Measurements from ENCODE around the gene LRRFIP1.
"Not testable (repeated sequence)": the region's sequence is repeated elsewhere in the genome, so short reads cannot be mapped to it uniquely, and the experiment has no call there.

Gene LRRFIP1

DNA sequence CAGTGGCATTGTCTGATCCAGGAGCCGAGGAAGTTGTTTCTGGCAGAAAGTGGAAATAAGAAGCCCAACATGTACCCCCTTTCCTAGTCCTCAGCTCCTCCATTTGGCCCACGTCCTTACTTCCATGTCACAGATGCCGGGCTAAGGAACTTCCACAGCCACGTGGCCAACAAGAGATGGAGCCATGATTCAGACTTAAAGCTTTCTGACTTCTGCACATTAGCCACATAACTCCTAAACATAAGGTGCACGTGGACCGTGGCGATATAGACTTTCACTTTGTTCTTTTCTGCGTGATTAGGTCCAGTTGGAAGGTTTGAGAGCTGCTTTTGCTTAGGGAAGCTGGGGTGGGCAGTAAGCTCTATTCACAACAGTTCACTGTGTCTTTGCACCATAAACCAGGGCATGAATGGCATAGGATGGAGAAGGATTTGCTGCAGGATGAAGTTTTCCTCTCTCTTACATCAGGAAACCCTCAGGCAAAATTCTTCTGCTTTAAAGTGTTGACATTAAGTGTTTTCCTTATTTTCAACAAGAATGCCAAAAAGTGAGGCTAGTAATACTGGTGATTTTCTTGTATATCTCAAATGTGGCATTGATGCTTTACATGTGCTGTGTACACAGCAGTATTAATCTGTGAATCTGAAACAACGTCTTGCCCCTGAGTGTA, 109.9 kb downstream of the LRRFIP1 start:
- H3K4me3 ChIP-seq (ENCODE audit: low read length) = no peak overlapping the region
- TF ChIP-seq ZNF274 (IDR thresholded peaks at IDR 0.05; ENCODE audit: low read depth, low read length) = no peak

DNA sequence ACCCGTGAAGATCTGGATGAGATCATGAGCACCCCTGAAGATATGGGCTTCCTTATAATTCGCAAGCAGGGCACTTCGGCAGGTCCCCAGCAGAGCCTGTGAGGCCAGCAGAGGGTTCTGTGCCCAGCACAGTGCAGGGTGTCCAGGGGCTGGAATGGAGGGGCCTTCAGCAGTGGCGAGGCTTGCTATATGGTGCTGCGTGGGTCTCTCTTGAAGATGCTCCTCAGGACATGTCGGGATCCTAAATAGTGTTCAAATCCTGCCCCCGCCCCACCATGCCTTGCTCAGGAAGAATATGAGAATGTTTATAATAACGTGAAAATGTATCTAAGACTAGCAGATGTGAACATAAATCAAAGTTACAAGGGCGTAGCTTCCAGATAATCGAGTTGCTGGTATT, 110.9 kb downstream of the LRRFIP1 start:
- no peak overlapping the region for H3K4me3 ChIP-seq (ENCODE audit: low read length)
- TF ChIP-seq ZNF274 (IDR thresholded peaks at IDR 0.05; ENCODE audit: low read depth, low read length) = no peak

DNA sequence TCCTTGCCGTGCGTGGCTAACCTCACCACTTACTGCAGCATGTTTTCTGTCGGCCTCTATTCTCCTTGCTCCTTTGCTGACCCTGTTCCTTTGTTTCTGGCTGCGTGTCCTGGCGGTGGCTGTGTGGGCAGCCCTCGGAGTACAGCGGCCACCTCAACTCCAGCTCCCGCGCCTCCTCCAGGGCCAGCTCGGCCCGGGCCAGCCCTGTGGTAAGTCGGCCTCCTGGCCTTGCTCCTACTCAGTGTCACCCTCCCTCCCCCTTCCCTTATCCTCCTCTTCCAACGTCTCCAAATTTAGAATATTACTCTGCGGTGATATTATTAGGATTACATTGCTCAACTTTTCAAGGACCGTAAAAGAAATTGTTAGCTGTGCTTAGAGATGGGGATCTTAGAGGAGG, 111.7 kb downstream of the LRRFIP1 start:
- no peak for TF ChIP-seq ZNF274 (IDR thresholded peaks at IDR 0.05; ENCODE audit: low read depth, low read length)
- no peak overlapping the region for H3K4me3 ChIP-seq (ENCODE audit: low read length)

DNA sequence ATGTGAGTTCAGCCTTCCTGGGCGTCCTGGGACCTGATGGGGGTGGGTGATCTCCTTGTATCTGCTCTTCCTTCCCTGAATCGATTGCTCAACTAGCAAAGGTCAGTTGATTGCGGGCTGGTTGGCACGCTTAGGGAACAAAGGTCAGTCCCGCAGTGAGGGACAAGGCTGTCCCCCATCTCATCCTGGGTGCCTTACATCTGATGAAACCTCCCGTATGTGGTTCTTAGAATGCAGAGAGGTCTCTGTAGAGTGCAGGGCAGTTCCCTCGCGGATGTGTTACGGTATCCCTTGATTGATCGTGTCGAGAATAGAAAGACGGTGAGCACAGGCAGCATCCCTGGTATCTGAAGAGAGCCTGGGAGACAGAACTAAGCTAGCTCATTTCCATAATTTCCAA, 114.8 kb downstream of the LRRFIP1 start:
- H3K4me3 ChIP-seq (ENCODE audit: low read length) = no peak overlapping the region
- no peak for TF ChIP-seq ZNF274 (IDR thresholded peaks at IDR 0.05; ENCODE audit: low read depth, low read length)

DNA sequence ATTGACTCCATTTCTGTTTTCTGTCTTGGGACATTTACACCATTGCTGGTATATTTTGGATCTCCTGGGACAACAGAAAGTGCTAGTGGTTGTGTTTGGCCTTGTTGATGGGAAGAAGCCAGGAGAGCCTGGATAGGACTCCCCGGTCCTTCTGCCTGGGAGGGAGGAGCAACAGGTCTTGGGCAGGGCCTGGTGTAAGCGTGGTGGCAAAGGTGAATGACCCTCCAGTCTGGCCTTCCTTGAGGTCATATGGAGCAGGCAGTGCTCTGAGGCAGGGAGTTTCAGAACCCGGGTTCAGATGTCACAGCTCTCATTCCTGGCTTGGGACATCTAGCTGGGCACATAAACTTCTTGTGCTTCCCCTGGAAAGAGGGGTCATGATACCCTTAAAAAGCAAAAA, 115.2 kb downstream of the LRRFIP1 start:
- TF ChIP-seq ZNF274 (IDR thresholded peaks at IDR 0.05; ENCODE audit: low read depth, low read length) = no peak
- H3K4me3 ChIP-seq (ENCODE audit: low read length) = no peak overlapping the region

DNA sequence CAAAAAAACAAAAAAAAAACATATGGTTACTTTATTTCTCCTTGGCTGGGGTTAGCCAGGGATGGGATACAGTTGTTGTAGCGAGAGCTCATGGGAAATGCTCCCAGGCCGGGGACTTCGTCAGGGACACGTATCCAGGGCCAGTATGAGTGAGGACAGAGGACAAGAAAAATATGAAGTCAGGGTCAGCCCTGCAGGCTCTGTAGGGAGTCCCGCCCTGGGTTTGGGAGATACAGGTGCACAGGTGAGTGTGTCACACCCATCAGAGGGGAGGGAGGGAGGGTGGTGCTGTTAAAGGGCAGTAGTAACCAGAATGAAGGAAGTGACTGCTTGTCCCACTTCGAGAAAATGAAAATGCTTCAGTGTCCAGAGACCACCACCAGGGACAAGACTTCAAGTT, 115.6 kb downstream of the LRRFIP1 start:
- TF ChIP-seq ZNF274 (IDR thresholded peaks at IDR 0.05; ENCODE audit: low read depth, low read length) = no peak
- H3K4me3 ChIP-seq (ENCODE audit: low read length) = no peak overlapping the region

DNA sequence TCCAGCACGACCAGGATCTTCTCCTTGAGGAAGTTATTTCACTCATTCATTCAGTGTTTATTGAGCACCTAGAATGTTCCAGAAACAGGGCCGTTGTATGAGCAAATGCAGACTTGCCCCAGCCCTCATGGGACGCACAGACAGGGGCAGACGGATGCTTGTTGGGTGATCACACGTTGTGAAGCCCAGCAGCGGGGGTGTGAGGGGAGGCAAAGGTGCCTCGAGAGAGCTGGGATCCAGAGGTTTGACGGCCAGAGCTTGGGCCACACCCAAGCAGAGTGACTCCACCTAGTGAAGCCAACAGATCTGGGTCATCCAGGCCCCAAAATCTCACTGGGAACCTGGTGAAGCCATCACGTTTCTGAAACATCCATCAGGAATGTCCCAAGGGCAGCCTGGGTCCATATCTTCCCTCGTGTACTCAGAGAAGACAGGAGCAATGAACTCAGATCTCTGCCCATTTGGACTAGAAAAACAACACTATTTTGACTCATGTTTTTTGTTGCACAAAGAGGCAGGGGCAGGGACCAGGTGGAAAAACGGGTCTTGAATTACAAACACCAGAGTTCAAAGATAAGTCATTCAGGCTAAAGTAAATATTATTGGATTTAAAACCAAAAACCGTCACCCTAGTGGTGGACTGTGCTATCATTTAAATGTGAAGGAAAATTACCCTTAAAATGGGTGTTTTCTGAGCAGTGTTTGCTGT, 116.3 kb downstream of the LRRFIP1 start:
- no peak overlapping the region for H3K4me3 ChIP-seq (ENCODE audit: low read length)
- no peak for TF ChIP-seq ZNF274 (IDR thresholded peaks at IDR 0.05; ENCODE audit: low read depth, low read length)

DNA sequence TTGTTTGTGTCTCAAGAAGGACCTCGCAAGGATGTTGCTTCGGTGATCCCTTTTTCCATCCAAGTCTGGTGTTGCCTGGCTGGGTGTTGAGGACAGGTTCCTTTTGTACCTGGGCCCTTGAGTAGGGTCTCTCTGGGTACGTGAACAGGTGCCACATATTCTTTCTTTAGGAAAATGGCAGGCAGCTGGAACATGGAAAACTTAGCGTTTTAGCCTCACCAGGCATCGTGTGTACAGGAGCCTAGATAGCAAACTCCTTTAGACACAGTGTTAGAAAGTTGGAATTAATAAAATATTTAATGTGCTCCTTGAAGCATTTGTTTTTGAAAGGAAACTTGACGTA, 116.9 kb downstream of the LRRFIP1 start:
- no peak for TF ChIP-seq ZNF274 (IDR thresholded peaks at IDR 0.05; ENCODE audit: low read depth, low read length)
- H3K4me3 ChIP-seq (ENCODE audit: low read length) = no peak overlapping the region

DNA sequence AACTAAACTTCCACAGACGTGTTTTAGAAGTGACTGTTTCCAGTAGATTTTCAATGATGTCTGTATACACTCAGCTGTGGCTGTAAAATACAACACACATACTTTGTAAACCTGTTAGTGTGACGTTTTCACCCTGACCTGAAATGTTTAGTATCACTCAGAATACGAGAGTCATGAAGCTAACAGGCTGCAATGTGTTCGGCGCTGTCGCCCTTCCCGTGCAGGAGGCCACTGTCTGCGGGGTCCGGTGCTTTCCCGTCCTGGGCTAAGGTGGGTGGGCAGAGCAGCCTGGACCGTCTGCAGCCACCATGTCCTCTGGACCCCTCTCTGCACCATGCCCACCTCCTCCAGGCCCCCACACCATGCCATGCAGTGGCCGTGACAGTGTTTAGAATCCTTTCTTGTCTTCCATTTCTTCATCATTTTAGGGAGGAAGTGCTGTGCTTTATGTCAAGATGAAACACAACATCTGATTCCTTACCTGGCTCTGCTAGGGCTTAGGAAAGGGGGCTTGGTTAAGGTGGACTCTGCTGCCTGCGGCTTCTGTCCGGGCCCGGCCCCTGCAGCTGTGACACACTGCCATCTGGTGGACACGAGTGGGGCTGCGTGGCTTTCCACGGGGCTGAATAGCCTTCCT, 117.3 kb downstream of the LRRFIP1 start:
- no peak for TF ChIP-seq ZNF274 (IDR thresholded peaks at IDR 0.05; ENCODE audit: low read depth, low read length)
- no peak overlapping the region for H3K4me3 ChIP-seq (ENCODE audit: low read length)

DNA sequence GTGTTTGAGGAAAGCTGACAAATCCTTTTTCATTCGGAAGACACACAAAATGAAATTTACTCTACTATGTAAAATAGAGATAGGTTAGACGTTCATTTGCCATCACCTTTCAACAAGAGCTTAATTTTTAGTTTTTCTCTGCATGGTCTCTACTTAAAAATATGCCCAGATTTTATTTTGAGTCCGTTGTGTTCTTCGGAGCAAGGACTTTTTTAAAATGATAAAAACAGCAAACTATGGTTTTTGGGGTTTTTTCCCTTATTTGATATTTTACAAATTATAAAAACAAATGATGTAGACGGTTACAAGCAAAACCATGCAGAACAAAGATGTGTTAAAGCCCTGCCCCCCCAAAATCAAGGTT, 117.8 kb downstream of the LRRFIP1 start:
- no peak for TF ChIP-seq ZNF274 (IDR thresholded peaks at IDR 0.05; ENCODE audit: low read depth, low read length)
- no peak overlapping the region for H3K4me3 ChIP-seq (ENCODE audit: low read length)

DNA sequence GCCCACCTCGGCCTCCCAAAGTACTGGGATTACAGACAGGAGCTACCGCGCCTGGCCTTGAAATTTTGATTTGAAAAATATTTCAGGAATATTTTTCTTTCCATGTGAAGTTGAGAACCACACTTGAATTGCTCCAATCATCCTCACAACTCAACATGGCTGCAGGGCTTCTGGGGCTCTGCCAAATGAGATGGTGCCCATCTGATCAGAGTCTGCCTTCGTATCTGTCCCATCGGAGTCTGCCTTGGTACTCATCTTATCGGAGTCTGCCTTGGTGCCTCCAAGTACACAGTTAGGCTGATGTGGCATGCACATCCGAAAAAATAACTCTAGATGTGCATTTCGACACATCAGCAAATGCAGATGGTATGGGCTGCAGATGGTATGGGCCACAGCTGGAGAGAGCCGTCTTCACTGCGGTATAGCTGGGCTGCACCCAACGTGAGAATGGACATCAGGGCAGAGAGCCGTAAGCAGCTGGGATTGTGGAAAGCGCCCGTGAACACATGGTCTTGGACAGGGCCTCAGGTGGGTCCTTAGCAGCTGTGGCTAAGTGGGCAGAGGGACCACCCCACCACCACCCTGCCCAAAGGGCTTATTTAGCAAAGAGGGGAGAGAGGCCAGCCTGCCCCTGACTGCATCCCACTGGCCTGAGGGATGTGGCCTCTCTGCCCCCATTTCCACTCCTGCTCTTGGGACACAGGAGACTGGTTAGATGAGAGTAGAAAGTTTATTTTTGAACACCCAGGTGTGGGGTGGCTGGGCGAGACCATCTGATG, 119.1 kb downstream of the LRRFIP1 start:
- no peak overlapping the region for H3K4me3 ChIP-seq (ENCODE audit: low read length)
- no peak for TF ChIP-seq ZNF274 (IDR thresholded peaks at IDR 0.05; ENCODE audit: low read depth, low read length)

DNA sequence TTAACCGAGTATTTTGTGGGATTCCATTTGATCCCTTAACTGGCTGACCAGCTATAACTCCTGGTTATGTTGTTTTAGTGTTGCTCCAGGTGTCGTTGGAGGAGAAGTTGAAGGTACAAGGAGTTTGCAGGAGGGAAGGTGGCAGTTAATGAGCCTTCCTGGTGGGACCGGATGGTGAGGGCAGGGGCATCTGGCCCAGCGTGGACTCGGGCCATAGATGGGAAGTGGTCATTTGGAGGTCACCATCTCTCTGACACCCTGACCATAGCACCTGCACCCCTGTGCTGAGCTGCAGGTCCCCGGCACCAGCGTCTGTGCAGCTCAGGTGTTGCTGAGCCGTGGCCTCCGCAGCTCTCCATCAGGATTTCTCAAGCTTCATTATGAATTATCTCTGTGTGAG, 119.8 kb downstream of the LRRFIP1 start:
- no peak for TF ChIP-seq ZNF274 (IDR thresholded peaks at IDR 0.05; ENCODE audit: low read depth, low read length)
- H3K4me3 ChIP-seq (ENCODE audit: low read length) = no peak overlapping the region

DNA sequence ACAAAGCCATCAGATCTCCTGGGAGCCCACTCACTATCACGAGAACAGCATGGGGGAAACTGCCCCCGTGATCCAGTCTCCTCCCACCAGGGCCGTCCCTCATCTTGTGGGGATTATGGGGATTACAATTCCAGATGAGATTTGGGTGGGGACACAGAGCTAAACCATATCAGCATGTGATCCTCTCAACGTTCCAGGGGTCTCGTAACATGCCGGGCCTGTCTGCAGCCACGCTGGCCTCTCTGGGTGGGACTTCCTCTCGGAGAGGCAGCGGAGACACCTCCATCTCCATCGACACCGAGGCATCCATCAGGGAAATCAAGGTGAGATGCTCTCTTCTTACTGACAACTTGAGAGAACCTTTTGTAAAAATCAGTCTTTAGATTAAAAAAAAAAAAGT, 121.6 kb downstream of the LRRFIP1 start:
- no peak for TF ChIP-seq ZNF274 (IDR thresholded peaks at IDR 0.05; ENCODE audit: low read depth, low read length)
- no peak overlapping the region for H3K4me3 ChIP-seq (ENCODE audit: low read length)

DNA sequence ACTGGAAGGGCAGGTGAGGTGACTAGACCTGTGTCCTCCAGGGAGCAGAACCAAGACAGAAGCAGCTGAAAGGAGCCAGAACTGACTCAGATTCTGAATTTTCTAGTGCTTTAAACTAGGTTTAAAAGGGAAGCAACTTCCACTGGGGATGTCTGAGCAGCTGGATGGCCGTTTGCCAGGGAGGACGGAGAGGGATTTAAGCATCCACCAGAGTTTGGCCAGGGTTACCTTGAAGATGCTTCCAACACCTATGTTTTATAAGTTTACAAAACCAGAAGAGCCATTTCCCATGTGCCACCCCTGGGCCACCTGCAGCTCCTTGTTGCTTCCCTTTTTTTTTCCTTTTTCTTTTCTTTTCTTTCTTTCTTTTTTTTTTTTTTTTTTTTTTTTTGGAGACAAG, 122.6 kb downstream of the LRRFIP1 start:
- H3K4me3 ChIP-seq (ENCODE audit: low read length) = no peak overlapping the region
- TF ChIP-seq ZNF274 (IDR thresholded peaks at IDR 0.05; ENCODE audit: low read depth, low read length) = no peak

DNA sequence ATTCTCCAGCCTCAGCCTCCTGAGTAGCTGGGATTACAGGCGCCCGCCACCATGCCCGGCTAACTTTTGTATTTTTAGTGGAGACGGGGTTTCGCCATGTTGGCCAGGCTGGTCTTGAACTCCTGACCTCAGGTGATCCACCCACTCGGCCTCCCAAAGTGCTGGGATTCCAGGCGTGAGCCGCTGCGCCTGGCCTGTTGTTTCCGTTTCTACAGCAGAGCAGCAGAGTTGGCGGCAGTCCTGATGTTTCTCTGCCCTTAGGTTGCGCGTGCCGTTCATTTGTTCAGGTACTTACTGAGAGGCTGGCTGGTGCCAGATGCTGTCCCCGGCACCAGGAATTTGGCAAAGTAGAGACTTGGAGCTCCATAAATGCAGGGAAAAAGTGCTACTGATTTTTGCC, 123.1 kb downstream of the LRRFIP1 start:
- H3K4me3 ChIP-seq (ENCODE audit: low read length) = not testable (repeated sequence)
